Loucy (cell line): ENCODE data around the gene PPP1R13B.

Experiments
- H2AFZ ChIP-seq: fragments of 200-600 bp; sonication (generic); 2 replicates; pipeline ENCODE4 v1.6.0; 2016; ENCODE audit warnings: antibody characterized with exemption, mild to moderate bottlenecking, low read length, moderate library complexity
- H3F3A ChIP-seq: fragments of 200-600 bp; 2 replicates; pipeline ENCODE4 v1.6.0; 2016; ENCODE audit warnings: antibody characterized with exemption, low read depth, mild to moderate bottlenecking
- H3K27me3 ChIP-seq: fragments of 200-600 bp; sonication (generic); 2 replicates; pipeline ENCODE4 v1.6.1; 2014; ENCODE audit warnings: low read length, mild to moderate bottlenecking; ENCODE audit not compliant: insufficient read depth, poor library complexity, severe bottlenecking
- H3K36me3 ChIP-seq: fragments of 200-600 bp; sonication (generic); 2 replicates; pipeline ENCODE4 v1.6.1; 2016; ENCODE audit warnings: low read length; ENCODE audit not compliant: insufficient read depth
- H3K4me1 ChIP-seq: fragments of 200-600 bp; sonication (generic); 2 replicates; pipeline ENCODE4 v1.5.1; 2014; ENCODE audit warnings: low read length, mild to moderate bottlenecking; ENCODE audit not compliant: insufficient read depth, poor library complexity, severe bottlenecking
- H3K4me2 ChIP-seq: fragments of 200-600 bp; sonication (generic); 2 replicates; pipeline ENCODE4 v1.6.0; 2014; ENCODE audit warnings: antibody characterized with exemption, low read length, low read depth, mild to moderate bottlenecking; ENCODE audit not compliant: poor library complexity, severe bottlenecking
- H3K4me3 ChIP-seq: fragments of 200-600 bp; sonication (generic); 2 replicates; pipeline ENCODE4 v1.5.1; 2014; ENCODE audit warnings: low read length, mild to moderate bottlenecking, mixed read lengths; ENCODE audit not compliant: poor library complexity, severe bottlenecking
- H3K79me2 ChIP-seq: fragments of 200-600 bp; sonication (generic); 2 replicates; pipeline ENCODE4 v1.6.1; 2014; ENCODE audit warnings: low read length; ENCODE audit not compliant: insufficient read depth
- H3K9ac ChIP-seq: fragments of 200-600 bp; sonication (generic); 2 replicates; pipeline ENCODE4 v1.6.0; 2014; ENCODE audit warnings: mild to moderate bottlenecking, low read depth, low read length, moderate library complexity; ENCODE audit not compliant: poor library complexity, severe bottlenecking
- H3K9me2 ChIP-seq: fragments of 200-600 bp; sonication (generic); replicated peaks from 2 replicates; pipeline ENCODE4 v1.6.1; 2016; ENCODE audit warnings: low read depth, low read length, mixed read lengths
- H3K9me3 ChIP-seq: fragments of 200-600 bp; sonication (generic); 2 replicates; pipeline ENCODE4 v1.6.1; 2014; ENCODE audit warnings: mild to moderate bottlenecking, antibody characterized with exemption, low read length, low read depth; ENCODE audit not compliant: insufficient read depth
- H4K20me1 ChIP-seq: fragments of 200-600 bp; sonication (generic); 2 replicates; pipeline ENCODE4 v1.6.0; 2014; ENCODE audit warnings: antibody characterized with exemption, low read length, mild to moderate bottlenecking; ENCODE audit not compliant: insufficient read depth, poor library complexity, severe bottlenecking
- EZH2phosphoT487 ChIP-seq: fragments of 200-600 bp; IDR thresholded peaks from 2 replicates; pipeline ENCODE4 v1.6.1; 2018; ENCODE audit warnings: antibody characterized with exemption, mild to moderate bottlenecking, moderate library complexity, borderline replicate concordance
- TF ChIP-seq, protein P1 (sequence below): fragments of 200-600 bp; sonication (generic); conservative IDR thresholded peaks from 2 replicates; pipeline ENCODE4 v1.5.1; 2014; ENCODE audit warnings: mild to moderate bottlenecking, antibody characterized with exemption, low read length

The PPP1R13B gene

DNA sequence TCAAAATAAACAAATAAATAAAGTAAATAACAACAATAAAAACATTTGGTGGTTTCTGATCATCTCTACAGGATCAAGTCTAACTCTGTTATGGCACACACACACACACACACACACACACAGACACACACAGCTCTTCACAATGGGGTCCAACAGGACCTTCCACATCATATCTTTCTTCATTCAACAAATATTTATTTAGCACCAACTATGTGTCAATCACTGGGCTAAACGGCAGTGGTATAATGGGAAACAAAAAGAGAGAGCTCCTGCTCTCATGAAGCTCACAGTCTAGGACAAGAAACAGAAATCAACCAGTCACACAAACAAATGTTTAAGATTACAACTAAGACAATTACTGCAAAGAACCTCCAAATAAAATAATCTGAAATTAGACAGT lies 9.3 kb downstream of the PPP1R13B start:
- TF ChIP-seq, protein P1, sequence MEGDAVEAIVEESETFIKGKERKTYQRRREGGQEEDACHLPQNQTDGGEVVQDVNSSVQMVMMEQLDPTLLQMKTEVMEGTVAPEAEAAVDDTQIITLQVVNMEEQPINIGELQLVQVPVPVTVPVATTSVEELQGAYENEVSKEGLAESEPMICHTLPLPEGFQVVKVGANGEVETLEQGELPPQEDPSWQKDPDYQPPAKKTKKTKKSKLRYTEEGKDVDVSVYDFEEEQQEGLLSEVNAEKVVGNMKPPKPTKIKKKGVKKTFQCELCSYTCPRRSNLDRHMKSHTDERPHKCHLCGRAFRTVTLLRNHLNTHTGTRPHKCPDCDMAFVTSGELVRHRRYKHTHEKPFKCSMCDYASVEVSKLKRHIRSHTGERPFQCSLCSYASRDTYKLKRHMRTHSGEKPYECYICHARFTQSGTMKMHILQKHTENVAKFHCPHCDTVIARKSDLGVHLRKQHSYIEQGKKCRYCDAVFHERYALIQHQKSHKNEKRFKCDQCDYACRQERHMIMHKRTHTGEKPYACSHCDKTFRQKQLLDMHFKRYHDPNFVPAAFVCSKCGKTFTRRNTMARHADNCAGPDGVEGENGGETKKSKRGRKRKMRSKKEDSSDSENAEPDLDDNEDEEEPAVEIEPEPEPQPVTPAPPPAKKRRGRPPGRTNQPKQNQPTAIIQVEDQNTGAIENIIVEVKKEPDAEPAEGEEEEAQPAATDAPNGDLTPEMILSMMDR = no peak
- TF ChIP-seq EZH2phosphoT487 = no peak
- Histone ChIP-seq H3K4me1 (no peaks in the 10 kb centered on the region), H3K9me2 (no peaks in the 10 kb centered on the region), H2AFZ (no peak overlapping the region), H3K9ac (no peak overlapping the region), H4K20me1 (no peaks in the 10 kb centered on the region), H3K4me2 (no peak overlapping the region), H3K27me3 (no peaks in the 10 kb centered on the region), H3K9me3 (no peaks in the 10 kb centered on the region), H3K4me3 (no peak overlapping the region), H3K36me3 (no peaks in the 10 kb centered on the region), H3F3A (no peaks in the 10 kb centered on the region), H3K79me2 (peaks cover 21% of the 10 kb centered on the region; the same call in 1 of the 2 replicates)

DNA sequence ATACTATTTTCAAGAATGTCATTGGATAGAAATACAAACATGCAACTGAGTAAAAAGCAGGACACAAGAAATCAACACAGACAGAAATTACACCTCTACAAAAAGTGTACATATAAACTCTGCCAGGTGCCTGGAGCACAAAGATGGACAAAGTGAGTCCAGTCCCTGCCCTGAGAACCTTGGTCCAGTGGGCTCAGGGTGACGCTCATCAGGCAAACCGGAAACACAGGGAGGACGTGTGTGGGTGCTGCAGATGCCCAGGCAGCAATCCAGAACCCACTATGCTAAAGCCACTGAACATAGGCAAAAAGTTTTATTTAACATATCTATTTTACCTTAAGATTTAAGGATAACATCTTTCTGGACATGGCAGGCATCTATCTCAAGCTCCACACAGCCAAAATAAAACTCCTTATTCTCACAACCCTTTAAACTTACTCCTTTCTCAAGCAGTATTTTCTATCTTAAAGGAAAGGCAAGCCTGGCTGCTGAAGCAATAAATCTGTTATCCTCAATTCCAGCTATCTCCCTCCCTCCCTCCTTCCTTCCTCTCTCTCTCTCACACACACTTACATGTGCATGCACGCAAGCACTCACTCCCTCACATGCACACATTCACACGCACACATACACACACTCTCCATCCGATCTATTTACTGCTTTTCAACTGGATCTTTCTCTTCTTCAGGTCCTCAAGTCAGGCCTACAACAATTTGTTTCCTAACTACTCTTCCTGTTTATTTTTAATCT lies 10.2 kb downstream of the PPP1R13B start:
- TF ChIP-seq EZH2phosphoT487 = no peak
- TF ChIP-seq, protein P1 = no peak
- Histone ChIP-seq H4K20me1 (no peaks in the 10 kb centered on the region), H3K9me3 (no peaks in the 10 kb centered on the region), H3K36me3 (no peaks in the 10 kb centered on the region), H3F3A (no peaks in the 10 kb centered on the region), H3K9me2 (no peaks in the 10 kb centered on the region), H2AFZ (no peak overlapping the region), H3K4me3 (no peak overlapping the region), H3K4me2 (no peak overlapping the region), H3K27me3 (no peaks in the 10 kb centered on the region), H3K4me1 (no peaks in the 10 kb centered on the region), H3K9ac (no peak overlapping the region), H3K79me2 (peaks cover 23% of the 10 kb centered on the region; the same call in 1 of the 2 replicates)

DNA sequence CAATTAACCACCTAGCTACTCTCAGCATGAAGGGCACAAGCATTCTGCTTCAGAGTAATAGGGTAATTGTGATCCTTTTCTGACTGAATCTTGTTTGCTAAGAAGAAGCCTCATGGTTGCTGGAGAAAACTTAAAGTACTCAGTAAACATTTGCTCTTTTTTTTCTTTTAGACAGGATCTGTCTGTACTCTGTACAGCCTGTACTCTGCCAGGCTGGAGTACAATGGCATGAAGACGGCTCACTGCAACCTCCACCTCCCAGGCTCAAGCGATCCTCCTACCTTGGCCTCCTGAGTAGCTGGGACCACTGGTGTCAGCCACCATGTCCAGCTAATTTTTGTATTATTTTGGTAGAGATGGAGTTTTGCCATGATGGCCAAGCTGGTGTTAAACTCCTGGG lies 12.4 kb downstream of the PPP1R13B start:
- Histone ChIP-seq H3K9me2 (no peaks in the 10 kb centered on the region), H3K36me3 (no peaks in the 10 kb centered on the region), H3K27me3 (no peaks in the 10 kb centered on the region), H3K9me3 (no peaks in the 10 kb centered on the region), H3K4me3 (no peak overlapping the region), H2AFZ (no peak overlapping the region), H3F3A (no peaks in the 10 kb centered on the region), H3K9ac (no peak overlapping the region), H4K20me1 (no peaks in the 10 kb centered on the region), H3K4me1 (no peaks in the 10 kb centered on the region), H3K4me2 (no peak overlapping the region), H3K79me2 (peaks cover 19% of the 10 kb centered on the region; the same call in 1 of the 2 replicates)
- no peak for TF ChIP-seq EZH2phosphoT487
- TF ChIP-seq, protein P1 = no peak
